Measurements from ENCODE around the gene TTR. TPM values are rescaled to one million over a fixed set of nuclear protein-coding genes. Genes with fewer than 3 reads are reported as not detected.

TTR gene
- polyA plus RNA-seq, 1 of the 3 experiments (the other 2 are of a cell fraction): not detected

DNA sequence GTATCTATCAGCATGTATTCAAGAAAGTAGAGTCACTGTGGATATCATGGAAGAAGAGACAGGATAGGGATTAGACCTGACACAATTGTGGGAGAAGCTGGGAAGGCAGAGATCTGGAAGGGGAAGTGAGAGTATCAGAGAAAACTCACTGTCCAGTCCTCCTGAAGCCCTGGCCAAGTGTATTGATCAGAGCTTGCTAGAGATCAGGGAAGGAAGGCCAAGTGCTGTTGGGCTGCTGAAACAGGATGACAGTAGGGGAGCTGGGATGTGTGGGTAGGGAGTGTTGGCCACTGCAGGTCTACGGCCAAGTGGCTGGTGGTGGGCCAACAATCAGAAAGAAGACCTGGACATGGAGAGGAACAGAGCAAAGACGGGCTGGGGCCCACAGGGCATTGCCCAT lies 26.3 kb upstream of the TTR start (continued):
- TF ChIP-seq REST (IDR thresholded peaks at IDR 0.05; ENCODE audit: low read depth, low read length) (no peak), POLR2AphosphoS5 (IDR thresholded peaks at IDR 0.05; ENCODE audit: low read depth, low read length) (no peak), EP300 (IDR thresholded peaks at IDR 0.05; ENCODE audit: borderline replicate concordance in 1 of 2, low read depth in 1 of 2, low read length in 1 of 2) (no peak), RFX5 (IDR thresholded peaks at IDR 0.05; ENCODE audit: low read length) (no peak), YY1 (IDR thresholded peaks at IDR 0.05; ENCODE audit: low read depth) (no peak), RAD21 (IDR thresholded peaks at IDR 0.05; ENCODE audit: low read length) (no peak), TEAD4 (IDR thresholded peaks at IDR 0.05; ENCODE audit: borderline replicate concordance, insufficient read depth) (no peak)

- no peaks in the 10 kb centered on the region for H4K20me1 ChIP-seq (ENCODE audit: insufficient read depth)
- H3K27ac ChIP-seq (ENCODE audit: low read depth in 2 of 2, low read length in 1 of 2): no peak overlapping the region
- H3K4me1 ChIP-seq (ENCODE audit: control insufficient read depth in 1 of 2, insufficient read depth in 2 of 2, low read depth in 1 of 2, low read length in 1 of 2): no peaks in the 10 kb centered on the region
- no peak overlapping the region for H3K4me3 ChIP-seq (ENCODE audit: low read depth in 2 of 2, low read length in 1 of 2)
- CTCF ChIA-PET: interaction anchor here (1.1 to 7.1 kb wide), 5 partner anchors 10 to 158 kb away, joined by 3 to 48 read pairs (median 8); no protein-coding TSS in a partner anchor
- no peaks in the 10 kb centered on the region; the same call in 1 of the 2 replicates for H3K27me3 ChIP-seq (ENCODE audit: insufficient read depth)
- H3K9ac ChIP-seq: no peak overlapping the region
- H3F3A ChIP-seq (replicated peaks; ENCODE audit: insufficient read depth): no peaks in the 10 kb centered on the region
- no peak overlapping the region for H3K4me2 ChIP-seq
- no peaks in the 10 kb centered on the region for H3K9me3 ChIP-seq
- H2AFZ ChIP-seq (ENCODE audit: low read depth): no peak overlapping the region
- POLR2A ChIA-PET: no interaction called here
- no peaks in the 10 kb centered on the region for H3K9me2 ChIP-seq
- no peaks in the 10 kb centered on the region for H3K79me2 ChIP-seq (ENCODE audit: insufficient read depth)
- 60% methylated on average over 10 of the region's 10 CpGs for WGBS (ENCODE audit: low lambda C conversion rate)
- DNase-seq: no peak
- no peaks in the 10 kb centered on the region for H3K36me3 ChIP-seq (replicated peaks in 1 of 2; ENCODE audit: control insufficient read depth in 1 of 2, insufficient read depth in 2 of 2, low read length in 1 of 2)
- TF ChIP-seq RAD21 (IDR thresholded peaks at IDR 0.05; ENCODE audit: low read length): peak; percentile 33; the same call in 1 of the 2 replicates
- TF ChIP-seq, protein P1, sequence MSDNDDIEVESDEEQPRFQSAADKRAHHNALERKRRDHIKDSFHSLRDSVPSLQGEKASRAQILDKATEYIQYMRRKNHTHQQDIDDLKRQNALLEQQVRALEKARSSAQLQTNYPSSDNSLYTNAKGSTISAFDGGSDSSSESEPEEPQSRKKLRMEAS (IDR thresholded peaks at IDR 0.05; ENCODE audit: low read depth): no peak
Observed at GRCh38 chr18:31565782-31566512, 25.7 kb upstream of the TTR start.

GRCh38 chr18:31566576-31567306 lies 24.9 kb upstream of the TTR start:
- Histone ChIP-seq H3K27me3 (ENCODE audit: insufficient read depth) (no peaks in the 10 kb centered on the region; the same call in 1 of the 2 replicates), H3K4me1 (ENCODE audit: control insufficient read depth in 1 of 2, insufficient read depth in 2 of 2, low read depth in 1 of 2, low read length in 1 of 2) (no peaks in the 10 kb centered on the region), H3K4me3 (ENCODE audit: low read depth in 2 of 2, low read length in 1 of 2) (no peak overlapping the region), H2AFZ (ENCODE audit: low read depth) (no peak overlapping the region), H3F3A (replicated peaks; ENCODE audit: insufficient read depth) (no peaks in the 10 kb centered on the region), H3K9ac (no peak overlapping the region), H3K9me2 (no peaks in the 10 kb centered on the region), H3K27ac (ENCODE audit: low read depth in 2 of 2, low read length in 1 of 2) (no peak overlapping the region), H3K36me3 (replicated peaks in 1 of 2; ENCODE audit: control insufficient read depth in 1 of 2, insufficient read depth in 2 of 2, low read length in 1 of 2) (no peaks in the 10 kb centered on the region), H3K79me2 (ENCODE audit: insufficient read depth) (no peaks in the 10 kb centered on the region), H3K9me3 (no peaks in the 10 kb centered on the region), H4K20me1 (ENCODE audit: insufficient read depth) (no peaks in the 10 kb centered on the region), H3K4me2 (no peak overlapping the region)
- CTCF ChIA-PET: interaction anchor here (1.8 to 7.1 kb wide), 3 partner anchors 10 to 157 kb away, joined by 8 to 48 read pairs (median 8); no protein-coding TSS in a partner anchor
- WGBS (ENCODE audit: low lambda C conversion rate): 28% methylated on average over 4 of the region's 4 CpGs
- no peak for DNase-seq
- POLR2A ChIA-PET: no interaction called here
- TF ChIP-seq GATA2 (CRISPR knock-in tag; IDR thresholded peaks at IDR 0.05) (no peak), RAD21 (IDR thresholded peaks at IDR 0.05; ENCODE audit: low read length) (no peak), TAF1 (IDR thresholded peaks at IDR 0.05; ENCODE audit: borderline replicate concordance, low read depth, low read length) (no peak), ELF1 (IDR thresholded peaks at IDR 0.05) (no peak), ZBTB33 (IDR thresholded peaks at IDR 0.05; ENCODE audit: borderline replicate concordance, low read depth) (no peak), SIN3A (IDR thresholded peaks at IDR 0.05; ENCODE audit: borderline replicate concordance, low read depth, low read length) (no peak), EP300 (IDR thresholded peaks at IDR 0.05; ENCODE audit: borderline replicate concordance in 1 of 2, low read depth in 1 of 2, low read length in 1 of 2) (no peak), TCF12 (IDR thresholded peaks at IDR 0.05) (no peak), NRF1 (IDR thresholded peaks at IDR 0.05; ENCODE audit: low read depth, low read length) (no peak), YY1 (IDR thresholded peaks at IDR 0.05; ENCODE audit: low read depth) (no peak), JUND (IDR thresholded peaks at IDR 0.05) (no peak), EZH2phosphoT487 (IDR thresholded peaks at IDR 0.05; ENCODE audit: borderline replicate concordance, low read depth) (no peak)
- TF ChIP-seq, protein P1 (IDR thresholded peaks at IDR 0.05; ENCODE audit: low read depth): no peak
